Activated CD4-positive, CD25-positive, alpha-beta regulatory T cell treated with anti-CD3 and anti-CD28 coated beads, Interleukin-2, amount 50 U/mL, for 72 hours (primary cell): ENCODE results near the gene ARL4A.

Source experiments
- DNase-seq: peaks from one replicate; pipeline ENCODE4 v3.0.0; 2021

ARL4A gene

GRCh38 chr7:12727455-12728191, 40.2 kb downstream of the ARL4A start:
- DNase-seq: no peak

GRCh38 chr7:12728192-12728538, 40.7 kb downstream of the ARL4A start:
- no peak for DNase-seq

GRCh38 chr7:12729112-12729511, 41.7 kb downstream of the ARL4A start:
- DNase-seq: no peak

GRCh38 chr7:12730523-12730922, 43.1 kb downstream of the ARL4A start:
- DNase-seq: no peak

GRCh38 chr7:12731214-12731656, 43.8 kb downstream of the ARL4A start:
- DNase-seq: no peak

GRCh38 chr7:12731775-12732174, 44.3 kb downstream of the ARL4A start:
- DNase-seq: no peak

- no peak for DNase-seq
Measured at GRCh38 chr7:12732428-12732827, 45.0 kb downstream of the ARL4A start.

- no peak for DNase-seq
Measured at GRCh38 chr7:12735923-12736322, 48.5 kb downstream of the ARL4A start.

- DNase-seq: no peak
Measured at GRCh38 chr7:12737373-12737772, 49.9 kb downstream of the ARL4A start.

GRCh38 chr7:12737836-12738235, 50.4 kb downstream of the ARL4A start:
- DNase-seq: no peak

- no peak for DNase-seq
Measured at GRCh38 chr7:12738665-12739064, 51.2 kb downstream of the ARL4A start.
